Measurements from ENCODE around the gene ACSM2A. TPM values are rescaled to one million over a fixed set of nuclear protein-coding genes. Genes with fewer than 3 reads are reported as not detected.
"Not testable (repeated sequence)": the region's sequence is repeated elsewhere in the genome, so short reads cannot be mapped to it uniquely, and the experiment has no call there.

The ACSM2A gene
- total RNA-seq, 2 experiments from 2014 or later = 0.11 TPM; not detected in 1

GRCh38 chr16:20468954-20469353 is 17.6 kb downstream of the ACSM2A start:
- intact Hi-C loops (cut with DNase I, micrococcal nuclease); H3K36me3 Mint-ChIP-seq (ENCODE audit: low read depth): not testable (repeated sequence)

GRCh38 chr16:20469930-20470329 is 18.6 kb downstream of the ACSM2A start:
- intact Hi-C loops (cut with DNase I, micrococcal nuclease); H3K4me1 Mint-ChIP-seq; H3K9me3 Mint-ChIP-seq (ENCODE audit: low read depth); DNase-seq; POLR2A ChIA-PET; H3K27me3 Mint-ChIP-seq; H3K27ac Mint-ChIP-seq; H3K36me3 Mint-ChIP-seq (ENCODE audit: low read depth); CTCF ChIA-PET; H3K4me3 Mint-ChIP-seq: not testable (repeated sequence)
- ATAC-seq = peak; percentile 39

More at GRCh38 chr16:20468954-20469353, 17.6 kb downstream of the ACSM2A start:
- ATAC-seq; POLR2A ChIA-PET; CTCF ChIA-PET; H3K9me3 Mint-ChIP-seq (ENCODE audit: low read depth); H3K27me3 Mint-ChIP-seq; H3K4me1 Mint-ChIP-seq; H3K27ac Mint-ChIP-seq; H3K4me3 Mint-ChIP-seq; DNase-seq: not testable (repeated sequence)

- intact Hi-C loops (cut with DNase I, micrococcal nuclease); CTCF ChIA-PET; H3K27ac Mint-ChIP-seq; DNase-seq; H3K36me3 Mint-ChIP-seq (ENCODE audit: low read depth); H3K4me1 Mint-ChIP-seq; H3K9me3 Mint-ChIP-seq (ENCODE audit: low read depth); POLR2A ChIA-PET; H3K27me3 Mint-ChIP-seq; H3K4me3 Mint-ChIP-seq; ATAC-seq: not testable (repeated sequence)
These were observed 19.4 kb downstream of the ACSM2A start for GRCh38 chr16:20470732-20471131.

GRCh38 chr16:20477188-20477744 is 25.9 kb downstream of the ACSM2A start:
- ATAC-seq; H3K9me3 Mint-ChIP-seq (ENCODE audit: low read depth); CTCF ChIA-PET; intact Hi-C loops (cut with DNase I, micrococcal nuclease); H3K4me1 Mint-ChIP-seq; POLR2A ChIA-PET; H3K36me3 Mint-ChIP-seq (ENCODE audit: low read depth); DNase-seq; H3K27me3 Mint-ChIP-seq; H3K4me3 Mint-ChIP-seq; H3K27ac Mint-ChIP-seq: not testable (repeated sequence)

- H3K4me1 Mint-ChIP-seq; CTCF ChIA-PET; intact Hi-C loops (cut with DNase I, micrococcal nuclease); H3K27me3 Mint-ChIP-seq; H3K27ac Mint-ChIP-seq; H3K36me3 Mint-ChIP-seq (ENCODE audit: low read depth); ATAC-seq; DNase-seq; H3K9me3 Mint-ChIP-seq (ENCODE audit: low read depth); POLR2A ChIA-PET; H3K4me3 Mint-ChIP-seq: not testable (repeated sequence)
These were observed 32.7 kb downstream of the ACSM2A start for GRCh38 chr16:20483989-20484388.

GRCh38 chr16:20484726-20485125 is 33.4 kb downstream of the ACSM2A start:
- no peaks in the 10 kb centered on the region for H3K4me1 Mint-ChIP-seq
- H3K36me3 Mint-ChIP-seq (ENCODE audit: low read depth) = no peaks in the 10 kb centered on the region
- POLR2A ChIA-PET = no interaction called here
- H3K4me3 Mint-ChIP-seq = no peak overlapping the region
- no peak overlapping the region for H3K27ac Mint-ChIP-seq
- intact Hi-C loops (cut with DNase I, micrococcal nuclease) = no loop called here
- H3K27me3 Mint-ChIP-seq = peaks cover 6% of the 10 kb centered on the region
- no peaks in the 10 kb centered on the region for H3K9me3 Mint-ChIP-seq (ENCODE audit: low read depth)
- no peak for ATAC-seq
- no peak for DNase-seq
- CTCF ChIA-PET = no interaction called here

GRCh38 chr16:20485408-20485807 is 34.1 kb downstream of the ACSM2A start:
- no peak for ATAC-seq
- H3K36me3 Mint-ChIP-seq (ENCODE audit: low read depth) = no peaks in the 10 kb centered on the region
- no peak overlapping the region for H3K4me3 Mint-ChIP-seq
- peaks cover 4% of the 10 kb centered on the region for H3K27me3 Mint-ChIP-seq
- POLR2A ChIA-PET = no interaction called here
- no peak for DNase-seq
- CTCF ChIA-PET = no interaction called here
- no peaks in the 10 kb centered on the region for H3K9me3 Mint-ChIP-seq (ENCODE audit: low read depth)
- intact Hi-C loops (cut with DNase I, micrococcal nuclease) = no loop called here
- no peak overlapping the region for H3K27ac Mint-ChIP-seq
- no peaks in the 10 kb centered on the region for H3K4me1 Mint-ChIP-seq

- H3K4me1 Mint-ChIP-seq; CTCF ChIA-PET; H3K4me3 Mint-ChIP-seq; ATAC-seq; DNase-seq; H3K27ac Mint-ChIP-seq; H3K9me3 Mint-ChIP-seq (ENCODE audit: low read depth); POLR2A ChIA-PET; intact Hi-C loops (cut with DNase I, micrococcal nuclease); H3K36me3 Mint-ChIP-seq (ENCODE audit: low read depth); H3K27me3 Mint-ChIP-seq: not testable (repeated sequence)
These were observed 39.7 kb downstream of the ACSM2A start for GRCh38 chr16:20490994-20491393.

- H3K4me1 Mint-ChIP-seq; intact Hi-C loops (cut with DNase I, micrococcal nuclease); H3K36me3 Mint-ChIP-seq (ENCODE audit: low read depth); ATAC-seq; DNase-seq; POLR2A ChIA-PET; H3K9me3 Mint-ChIP-seq (ENCODE audit: low read depth); H3K27ac Mint-ChIP-seq; CTCF ChIA-PET; H3K27me3 Mint-ChIP-seq; H3K4me3 Mint-ChIP-seq: not testable (repeated sequence)
These were observed 40.1 kb downstream of the ACSM2A start for GRCh38 chr16:20491448-20491847.

- H3K9me3 Mint-ChIP-seq (ENCODE audit: low read depth) = peaks cover 19% of the 10 kb centered on the region
- ATAC-seq = no peak
- intact Hi-C loops (cut with DNase I, micrococcal nuclease) = no loop called here
- H3K27ac Mint-ChIP-seq = no peak overlapping the region
- CTCF ChIA-PET = no interaction called here
- peaks cover 1% of the 10 kb centered on the region for H3K36me3 Mint-ChIP-seq (ENCODE audit: low read depth)
- POLR2A ChIA-PET = no interaction called here
- H3K4me1 Mint-ChIP-seq = no peaks in the 10 kb centered on the region
- no peak overlapping the region for H3K4me3 Mint-ChIP-seq
- H3K27me3 Mint-ChIP-seq = peaks cover 2% of the 10 kb centered on the region
- no peak for DNase-seq
These were observed 53.1 kb downstream of the ACSM2A start for GRCh38 chr16:20504418-20504817.

GRCh38 chr16:20507280-20507679 is 56.0 kb downstream of the ACSM2A start:
- Mint-ChIP-seq H3K4me3 (no peak overlapping the region), H3K27ac (no peak overlapping the region)

GRCh38 chr16:20510323-20510722 is 59.0 kb downstream of the ACSM2A start:
- H3K4me3 Mint-ChIP-seq = no peak overlapping the region
- ATAC-seq (no peak), DNase-seq (no peak)
- peaks cover 1% of the 10 kb centered on the region for H3K36me3 Mint-ChIP-seq (ENCODE audit: low read depth)
- CTCF ChIA-PET = no interaction called here
- no peak overlapping the region for H3K27ac Mint-ChIP-seq
- peaks cover 19% of the 10 kb centered on the region for H3K9me3 Mint-ChIP-seq (ENCODE audit: low read depth)
- no peaks in the 10 kb centered on the region for H3K4me1 Mint-ChIP-seq
- POLR2A ChIA-PET = no interaction called here
- H3K27me3 Mint-ChIP-seq = peaks cover 16% of the 10 kb centered on the region
- intact Hi-C loops (cut with DNase I, micrococcal nuclease) = no loop called here

More at GRCh38 chr16:20507280-20507679, 56.0 kb downstream of the ACSM2A start:
- CTCF ChIA-PET = no interaction called here
- Mint-ChIP-seq H3K4me1 (no peaks in the 10 kb centered on the region), H3K36me3 (ENCODE audit: low read depth) (peaks cover 1% of the 10 kb centered on the region), H3K27me3 (peaks cover 5% of the 10 kb centered on the region), H3K9me3 (ENCODE audit: low read depth) (peaks cover 19% of the 10 kb centered on the region)
- ATAC-seq (no peak), DNase-seq (no peak)
- intact Hi-C loops (cut with DNase I, micrococcal nuclease) = no loop called here
- POLR2A ChIA-PET = no interaction called here

GRCh38 chr16:20515688-20516090 is 64.4 kb downstream of the ACSM2A start:
- ATAC-seq (no peak), DNase-seq (no peak)
- no peaks in the 10 kb centered on the region for H3K36me3 Mint-ChIP-seq (ENCODE audit: low read depth)
- peaks cover 24% of the 10 kb centered on the region for H3K27me3 Mint-ChIP-seq
- no peaks in the 10 kb centered on the region for H3K9me3 Mint-ChIP-seq (ENCODE audit: low read depth)
- H3K4me3 Mint-ChIP-seq = no peak overlapping the region
- no peak overlapping the region for H3K27ac Mint-ChIP-seq
- intact Hi-C loops (cut with DNase I, micrococcal nuclease) = no loop called here
- CTCF ChIA-PET = no interaction called here
- no peaks in the 10 kb centered on the region for H3K4me1 Mint-ChIP-seq
- POLR2A ChIA-PET = no interaction called here

Measured in activated CD4-positive, alpha-beta T cell treated with anti-CD3 and anti-CD28 coated beads for 36 hours (primary cell).